SU-DHL-6 (cell line): ENCODE results near the gene RYR2.

Source experiments
- H2AFZ ChIP-seq: fragments of 200-600 bp; sonication (generic); 2 replicates; pipeline ENCODE4 v1.6.1; 2014; ENCODE audit warnings: low read depth, mild to moderate bottlenecking, moderate library complexity, mixed read lengths, antibody characterized with exemption, low read length; ENCODE audit not compliant: severe bottlenecking
- H3F3A ChIP-seq: fragments of 200-600 bp; shearing (Covaris generic); 2 replicates; pipeline ENCODE4 v1.6.0; 2016; ENCODE audit warnings: antibody characterized with exemption, mild to moderate bottlenecking; ENCODE audit not compliant: insufficient read depth
- H3K27ac ChIP-seq: fragments of 200-600 bp; sonication (generic); 2 replicates; pipeline ENCODE4 v1.5.1; 2016; ENCODE audit warnings: low read depth, mild to moderate bottlenecking, low read length, moderate library complexity, mixed read lengths
- H3K27me3 ChIP-seq: fragments of 200-600 bp; sonication (generic), shearing (Covaris generic); 2 replicates; pipeline ENCODE4 v1.6.0; 2014; ENCODE audit warnings: mild to moderate bottlenecking, low read length
- H3K36me3 ChIP-seq: fragments of 200-600 bp; sonication (generic); 2 replicates; pipeline ENCODE4 v1.6.1; 2014; ENCODE audit warnings: mild to moderate bottlenecking, low read length, mixed read lengths
- H3K4me2 ChIP-seq: fragments of 300-600, 200-600 bp; shearing (Covaris generic), sonication (generic); 2 replicates; pipeline ENCODE4 v1.6.0; 2014; ENCODE audit warnings: low read length, low read depth, mild to moderate bottlenecking; ENCODE audit not compliant: poor library complexity, severe bottlenecking
- H3K4me3 ChIP-seq: fragments of 200-600 bp; sonication (generic); 2 replicates; pipeline ENCODE4 v1.5.1; 2014; ENCODE audit warnings: antibody characterized with exemption, low read length, mild to moderate bottlenecking, mixed read lengths; ENCODE audit not compliant: insufficient read depth, poor library complexity, severe bottlenecking
- H3K79me2 ChIP-seq: fragments of 200-600 bp; sonication (generic); 2 replicates; pipeline ENCODE4 v1.6.1; 2014; ENCODE audit warnings: mild to moderate bottlenecking, low read length, moderate library complexity; ENCODE audit not compliant: insufficient read depth
- H3K9ac ChIP-seq: fragments of 200-600 bp; sonication (generic); 2 replicates; pipeline ENCODE4 v1.7.0; 2014; ENCODE audit warnings: mild to moderate bottlenecking, low read length
- H3K9me2 ChIP-seq: fragments of 200-600 bp; sonication (generic); replicated peaks from 2 replicates; pipeline ENCODE4 v1.6.1; 2014; ENCODE audit warnings: low read length; ENCODE audit not compliant: insufficient read depth
- H3K9me3 ChIP-seq: fragments of 200-600 bp; sonication (generic); 2 replicates; pipeline ENCODE4 v1.6.1; 2014; ENCODE audit warnings: low read length, mixed read lengths; ENCODE audit not compliant: insufficient read depth
- H4K20me1 ChIP-seq: fragments of 200-600 bp; sonication (generic); 2 replicates; pipeline ENCODE4 v1.6.1; 2014; ENCODE audit warnings: low read depth, mild to moderate bottlenecking, antibody characterized with exemption, low read length, moderate library complexity, mixed read lengths
- EZH2phosphoT487 ChIP-seq: fragments of 200-600 bp; sonication (generic), shearing (Covaris generic); conservative IDR thresholded peaks from 2 replicates; pipeline ENCODE4 v1.6.1; 2018; ENCODE audit warnings: mild to moderate bottlenecking, antibody characterized with exemption, low read length, moderate library complexity, mixed read lengths
- TF ChIP-seq, protein P1 (sequence below): fragments of 200-600 bp; sonication (generic); IDR thresholded peaks from one replicate; pipeline ENCODE4 v1.5.1; 2017; ENCODE audit warnings: antibody characterized with exemption, mild to moderate bottlenecking, low read length, moderate library complexity; ENCODE audit not compliant: insufficient read depth, poor library complexity, severe bottlenecking

The RYR2 gene

DNA sequence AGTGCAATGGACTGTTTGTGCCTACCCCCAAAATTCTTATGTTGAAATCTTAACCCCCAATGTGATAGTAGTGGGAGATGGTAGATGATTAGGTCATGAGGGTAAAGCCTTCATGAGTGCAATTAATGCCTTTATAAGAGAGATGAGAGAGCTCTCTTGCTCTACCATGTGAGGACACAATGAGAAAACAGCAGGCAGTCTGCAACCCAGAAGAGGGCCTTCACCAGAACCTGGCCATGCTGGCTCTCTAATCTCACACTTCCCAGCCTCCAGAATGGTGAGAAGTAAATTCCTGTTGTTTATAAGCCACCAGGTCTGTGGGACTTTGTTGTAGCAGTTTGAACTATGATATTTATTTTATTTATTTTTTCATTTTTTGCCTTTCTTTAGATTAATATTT is 21.0 kb downstream of the RYR2 start:
- Histone ChIP-seq H3K79me2 (no peaks in the 10 kb centered on the region), H3K27ac (no peak overlapping the region)
- TF ChIP-seq EZH2phosphoT487, result no peak
- TF ChIP-seq, protein P1, sequence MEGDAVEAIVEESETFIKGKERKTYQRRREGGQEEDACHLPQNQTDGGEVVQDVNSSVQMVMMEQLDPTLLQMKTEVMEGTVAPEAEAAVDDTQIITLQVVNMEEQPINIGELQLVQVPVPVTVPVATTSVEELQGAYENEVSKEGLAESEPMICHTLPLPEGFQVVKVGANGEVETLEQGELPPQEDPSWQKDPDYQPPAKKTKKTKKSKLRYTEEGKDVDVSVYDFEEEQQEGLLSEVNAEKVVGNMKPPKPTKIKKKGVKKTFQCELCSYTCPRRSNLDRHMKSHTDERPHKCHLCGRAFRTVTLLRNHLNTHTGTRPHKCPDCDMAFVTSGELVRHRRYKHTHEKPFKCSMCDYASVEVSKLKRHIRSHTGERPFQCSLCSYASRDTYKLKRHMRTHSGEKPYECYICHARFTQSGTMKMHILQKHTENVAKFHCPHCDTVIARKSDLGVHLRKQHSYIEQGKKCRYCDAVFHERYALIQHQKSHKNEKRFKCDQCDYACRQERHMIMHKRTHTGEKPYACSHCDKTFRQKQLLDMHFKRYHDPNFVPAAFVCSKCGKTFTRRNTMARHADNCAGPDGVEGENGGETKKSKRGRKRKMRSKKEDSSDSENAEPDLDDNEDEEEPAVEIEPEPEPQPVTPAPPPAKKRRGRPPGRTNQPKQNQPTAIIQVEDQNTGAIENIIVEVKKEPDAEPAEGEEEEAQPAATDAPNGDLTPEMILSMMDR, result no peak

DNA sequence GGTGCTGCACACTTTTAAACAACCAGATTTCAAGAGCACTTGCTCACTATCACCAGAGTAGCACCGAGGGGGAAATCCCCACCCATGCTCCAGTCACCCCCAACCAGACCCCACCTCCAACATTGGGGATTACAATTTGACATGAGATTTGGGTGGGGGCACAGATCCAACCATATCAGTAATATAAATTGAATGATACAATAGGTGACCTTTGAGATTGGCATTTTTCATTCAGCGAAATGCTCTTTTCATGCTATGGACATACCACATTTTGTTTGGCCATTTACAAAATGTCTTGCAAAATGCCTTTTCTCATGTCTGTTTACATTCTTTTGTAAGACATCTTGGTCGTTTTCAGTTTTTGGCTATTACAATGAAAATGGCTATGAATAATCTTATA is 23.9 kb downstream of the RYR2 start:
- no peaks in the 10 kb centered on the region for H3K79me2 ChIP-seq
- H3K27ac ChIP-seq, result no peak overlapping the region
- H4K20me1 ChIP-seq, result no peaks in the 10 kb centered on the region
- no peak overlapping the region for H3K4me3 ChIP-seq
- no peak overlapping the region for H2AFZ ChIP-seq
- TF ChIP-seq, protein P1, result no peak
- no peak for TF ChIP-seq EZH2phosphoT487
- no peaks in the 10 kb centered on the region for H3K9me3 ChIP-seq
- no peaks in the 10 kb centered on the region for H3F3A ChIP-seq
- no peak overlapping the region for H3K4me2 ChIP-seq
- H3K9ac ChIP-seq, result no peak overlapping the region
- no peaks in the 10 kb centered on the region for H3K36me3 ChIP-seq
- H3K9me2 ChIP-seq, result no peaks in the 10 kb centered on the region
- H3K27me3 ChIP-seq, result no peaks in the 10 kb centered on the region

More for the DNA sequence above, 21.0 kb downstream of the RYR2 start:
- no peak overlapping the region for H3K4me3 ChIP-seq
- H3K4me2 ChIP-seq, result no peak overlapping the region
- no peaks in the 10 kb centered on the region for H3K9me2 ChIP-seq
- no peak overlapping the region for H2AFZ ChIP-seq
- H3K36me3 ChIP-seq, result no peaks in the 10 kb centered on the region
- no peaks in the 10 kb centered on the region for H3K9me3 ChIP-seq
- no peaks in the 10 kb centered on the region for H3F3A ChIP-seq
- no peak overlapping the region for H3K9ac ChIP-seq
- H4K20me1 ChIP-seq, result no peaks in the 10 kb centered on the region
- no peaks in the 10 kb centered on the region for H3K27me3 ChIP-seq

DNA sequence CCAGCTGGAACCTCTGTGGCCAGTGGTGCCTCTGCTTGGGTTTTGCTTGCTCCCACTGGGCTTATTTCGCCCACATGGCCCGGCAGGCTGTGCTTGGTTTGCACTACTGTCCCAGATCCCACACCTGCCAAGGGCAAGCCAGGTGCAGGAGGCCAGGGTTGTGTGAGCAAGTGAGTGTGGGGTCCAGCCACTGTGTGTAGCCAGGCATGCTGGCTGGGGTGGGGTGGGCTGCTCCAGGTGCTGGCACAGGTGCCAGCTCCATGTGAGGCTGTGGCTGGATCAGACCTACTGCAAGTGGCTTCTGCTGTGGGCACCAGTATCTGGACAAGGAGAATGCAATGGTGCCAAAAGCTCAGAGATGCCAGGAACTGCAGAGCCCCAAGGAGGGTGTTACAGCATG is 28.5 kb downstream of the RYR2 start:
- no peak for TF ChIP-seq EZH2phosphoT487
- TF ChIP-seq, protein P1, result no peak
- Histone ChIP-seq H3K9me3 (no peaks in the 10 kb centered on the region), H2AFZ (no peak overlapping the region), H3K9me2 (no peaks in the 10 kb centered on the region), H3F3A (no peaks in the 10 kb centered on the region), H3K4me2 (no peak overlapping the region), H3K27ac (no peak overlapping the region), H3K27me3 (no peaks in the 10 kb centered on the region), H3K79me2 (no peaks in the 10 kb centered on the region), H4K20me1 (no peaks in the 10 kb centered on the region), H3K36me3 (no peaks in the 10 kb centered on the region), H3K9ac (no peak overlapping the region), H3K4me3 (no peak overlapping the region)
